ENCODE measurements around the gene GDPD4. TPM values are rescaled to one million over a fixed set of nuclear protein-coding genes. Genes with fewer than 3 reads are reported as not detected.

GDPD4 gene
- total RNA-seq, result not detected

- no peaks in the 10 kb centered on the region for H3K36me3 ChIP-seq
- H3K9me3 ChIP-seq, result no peaks in the 10 kb centered on the region
- WGBS, 2 donors, result 87 to 88% methylated on average over 11 to 14 of the region's 15 CpGs
- no peak for DNase-seq
- no peak for TF ChIP-seq CTCF (IDR thresholded peaks at IDR 0.05)
- TF ChIP-seq POLR2A (IDR thresholded peaks at IDR 0.05), result no peak
- intact Hi-C loops (cut with DNase I), result no loop called here
- H3K27me3 ChIP-seq, result no peaks in the 10 kb centered on the region
- H3K27ac ChIP-seq, result peak within 1 kb of the TSS in 1 of 4 donors; percentile 76
- no peak within 1 kb of the TSS for H3K4me3 ChIP-seq
- peaks cover 0 to 13% (median 5%) of the 10 kb centered on the region in 3 donors for H3K4me1 ChIP-seq
Measured at GRCh38 chr11:77301510-77301909, at the start of gene GDPD4. TSS of gene GDPD4 (minus strand) at chr11:77301686. CDS start at chr11:77285137, 16,549 bp downstream.

GRCh38 chr11:77347948-77348347 lies 46.5 kb upstream of the GDPD4 start:
- TF ChIP-seq CTCF (IDR thresholded peaks at IDR 0.05) (no peak), POLR2A (IDR thresholded peaks at IDR 0.05) (no peak)
- Histone ChIP-seq H3K4me3 (no peak overlapping the region), H3K27ac (no peak overlapping the region), H3K36me3 (peaks cover 0 to 55% (median 0%) of the 10 kb centered on the region in 3 donors), H3K27me3 (no peaks in the 10 kb centered on the region), H3K9me3 (no peaks in the 10 kb centered on the region), H3K4me1 (peaks cover 0 to 18% (median 0%) of the 10 kb centered on the region in 3 donors)
- WGBS, 2 donors, result 81 to 86% methylated on average over 2 of the region's 2 CpGs
- intact Hi-C loops (cut with DNase I), result no loop called here
- no peak for DNase-seq

- H3K27ac ChIP-seq, result no peak overlapping the region
- H3K4me1 ChIP-seq, result peaks cover 0 to 15% (median 0%) of the 10 kb centered on the region in 3 donors
- intact Hi-C loops (cut with DNase I), result no loop called here
- no peak for DNase-seq
- WGBS, 2 donors, result 93 to 100% methylated on average over 2 of the region's 2 CpGs
- no peak overlapping the region for H3K4me3 ChIP-seq
- peaks cover 0 to 64% (median 0%) of the 10 kb centered on the region in 3 donors for H3K36me3 ChIP-seq
- no peaks in the 10 kb centered on the region for H3K27me3 ChIP-seq
- no peaks in the 10 kb centered on the region for H3K9me3 ChIP-seq
- TF ChIP-seq CTCF (IDR thresholded peaks at IDR 0.05) (no peak), POLR2A (IDR thresholded peaks at IDR 0.05) (no peak)
Measured at GRCh38 chr11:77346906-77347603, 45.6 kb upstream of the GDPD4 start.

GRCh38 chr11:77345621-77346020 lies 44.1 kb upstream of the GDPD4 start:
- Histone ChIP-seq H3K27me3 (no peaks in the 10 kb centered on the region), H3K4me3 (no peak overlapping the region), H3K36me3 (peaks cover 0 to 79% (median 0%) of the 10 kb centered on the region in 3 donors), H3K4me1 (peaks cover 0 to 3% (median 0%) of the 10 kb centered on the region in 3 donors), H3K27ac (no peak overlapping the region), H3K9me3 (no peaks in the 10 kb centered on the region)
- TF ChIP-seq CTCF (IDR thresholded peaks at IDR 0.05) (no peak), POLR2A (IDR thresholded peaks at IDR 0.05) (no peak)
- WGBS, 2 donors, result 79 to 88% methylated on average over 3 of the region's 3 CpGs
- DNase-seq, result no peak
- intact Hi-C loops (cut with DNase I), result no loop called here

- WGBS, 2 donors, result 67 to 82% methylated on average over 2 to 3 of the region's 3 CpGs
- no peaks in the 10 kb centered on the region for H3K4me1 ChIP-seq
- DNase-seq, result no peak
- no peak overlapping the region for H3K4me3 ChIP-seq
- intact Hi-C loops (cut with DNase I), result no loop called here
- peaks cover 0 to 75% (median 0%) of the 10 kb centered on the region in 3 donors for H3K36me3 ChIP-seq
- no peak overlapping the region for H3K27ac ChIP-seq
- no peaks in the 10 kb centered on the region for H3K27me3 ChIP-seq
- TF ChIP-seq POLR2A (IDR thresholded peaks at IDR 0.05) (no peak), CTCF (IDR thresholded peaks at IDR 0.05) (no peak)
- no peaks in the 10 kb centered on the region for H3K9me3 ChIP-seq
Measured at GRCh38 chr11:77340501-77340900, 39.0 kb upstream of the GDPD4 start.

All from esophagus squamous epithelium (tissue), 5 donors.